ENCODE data around the gene CYP2A13. TPM values are rescaled to one million over a fixed set of nuclear protein-coding genes. Genes with fewer than 3 reads are reported as not detected.
A peak's percentile ranks its signal among the peaks of the same experiment; 100 is the strongest.
"Not testable (repeated sequence)": the region's sequence is repeated elsewhere in the genome, so short reads cannot be mapped to it uniquely, and the experiment has no call there.

CYP2A13 gene
- polyA plus RNA-seq, 6 donors from 2014 or later: not detected

DNA sequence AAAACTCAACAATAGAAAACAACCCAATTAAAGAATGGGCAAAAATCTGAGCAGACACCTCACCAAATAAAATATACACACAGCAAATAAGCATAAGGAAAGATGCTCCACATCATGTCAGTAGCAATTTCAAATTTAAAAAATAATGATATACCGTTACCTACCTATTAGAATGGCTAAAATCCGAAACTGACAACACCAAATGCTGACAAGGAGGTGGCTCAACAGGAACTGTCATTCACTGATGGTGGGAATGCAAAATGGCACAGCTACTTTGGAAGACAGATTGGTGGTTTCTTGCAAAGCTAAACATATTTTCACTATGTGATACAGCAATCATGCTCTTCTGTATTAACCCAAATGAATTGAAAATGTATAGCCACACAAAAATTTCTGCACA, 9.1 kb downstream of the CYP2A13 start:
- no peak overlapping the region for H3K4me3 Mint-ChIP-seq
- peaks cover 8 to 38% (median 25%) of the 10 kb centered on the region in 7 donors for H3K9me3 Mint-ChIP-seq
- H3K4me1 Mint-ChIP-seq: no peaks in the 10 kb centered on the region
- ATAC-seq (ENCODE audit: low read depth in 2 of 2) (no peak), DNase-seq (no peak)
- H3K27ac Mint-ChIP-seq: no peak overlapping the region
- peaks cover 38 to 62% (median 47%) of the 10 kb centered on the region in 3 donors for H3K27me3 Mint-ChIP-seq
- H3K36me3 Mint-ChIP-seq: peaks cover 7 to 22% of the 10 kb centered on the region in 2 donors

- ATAC-seq (ENCODE audit: low read depth in 2 of 2) (no peak), DNase-seq (no peak)
- Mint-ChIP-seq H3K4me3 (no peak overlapping the region), H3K27ac (no peak overlapping the region), H3K4me1 (no peaks in the 10 kb centered on the region), H3K27me3 (peaks cover 33 to 47% (median 35%) of the 10 kb centered on the region in 3 donors), H3K36me3 (peaks cover 7 to 25% of the 10 kb centered on the region in 2 donors), H3K9me3 (peaks cover 10 to 42% (median 29%) of the 10 kb centered on the region in 7 donors)
Measured at GRCh38 chr19:41098762-41099161, 10.5 kb downstream of the CYP2A13 start.

- H3K27ac Mint-ChIP-seq; DNase-seq; H3K4me3 Mint-ChIP-seq; ATAC-seq (ENCODE audit: low read depth in 2 of 2); H3K4me1 Mint-ChIP-seq: not testable (repeated sequence)
- peaks cover 14 to 51% (median 36%) of the 10 kb centered on the region in 7 donors for H3K9me3 Mint-ChIP-seq
- peaks cover under 1 to 25% of the 10 kb centered on the region in 2 donors for H3K36me3 Mint-ChIP-seq
- peaks cover 19 to 29% (median 19%) of the 10 kb centered on the region in 3 donors for H3K27me3 Mint-ChIP-seq
Measured at GRCh38 chr19:41102210-41102609, 14.0 kb downstream of the CYP2A13 start.

DNA sequence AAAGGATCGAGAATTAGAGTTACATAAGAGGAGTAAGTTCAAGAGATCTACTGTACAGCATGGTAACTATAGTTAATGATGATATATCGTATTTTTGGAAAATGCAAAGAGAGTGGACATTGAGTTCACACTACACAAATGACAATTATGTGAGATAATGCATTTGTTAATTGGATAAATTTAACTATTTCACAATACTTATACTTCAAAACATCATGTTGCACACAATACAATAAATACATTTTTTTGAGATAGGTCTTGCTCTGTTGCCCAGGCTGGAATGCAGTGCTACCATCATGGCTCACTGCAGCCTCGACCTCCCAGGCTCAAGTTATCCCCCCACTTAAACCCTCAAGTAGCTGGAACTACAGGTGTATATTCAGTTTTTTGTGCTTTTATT, 17.9 kb downstream of the CYP2A13 start:
- Mint-ChIP-seq H3K27ac (no peak overlapping the region), H3K9me3 (peaks cover 4 to 36% (median 23%) of the 10 kb centered on the region in 7 donors), H3K4me3 (no peak overlapping the region), H3K4me1 (no peaks in the 10 kb centered on the region), H3K27me3 (peaks cover 0 to 19% (median 12%) of the 10 kb centered on the region in 3 donors), H3K36me3 (peaks cover 0 to 14% of the 10 kb centered on the region in 2 donors)
- ATAC-seq (ENCODE audit: low read depth in 2 of 2): no peak
- no peak for DNase-seq

DNA sequence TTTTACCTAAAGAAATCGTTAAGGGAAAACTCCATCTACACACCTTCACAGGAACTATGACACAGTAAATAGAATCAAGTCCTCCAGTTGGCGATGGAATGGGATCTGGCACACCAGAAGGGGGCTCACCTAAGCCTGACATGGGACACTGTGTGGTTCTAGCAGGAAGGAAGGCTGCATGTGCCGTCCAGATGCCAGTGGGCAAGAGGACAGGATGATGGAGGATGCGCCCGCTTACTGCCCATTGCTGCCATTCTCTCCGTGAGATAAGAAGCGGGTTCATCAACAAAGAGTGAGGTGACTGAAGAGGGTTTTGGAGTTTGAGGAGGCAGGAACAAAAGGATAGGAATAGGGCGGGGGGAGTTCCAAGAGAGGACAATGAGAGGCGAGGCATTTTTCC, 23.0 kb downstream of the CYP2A13 start:
- Mint-ChIP-seq H3K27me3 (peaks cover 20 to 27% (median 24%) of the 10 kb centered on the region in 3 donors), H3K4me3 (no peak overlapping the region), H3K9me3 (peaks cover 0 to 2% (median 0%) of the 10 kb centered on the region in 7 donors), H3K4me1 (no peaks in the 10 kb centered on the region), H3K36me3 (no peaks in the 10 kb centered on the region), H3K27ac (peak overlapping the region in 1 of 6 donors; percentile 5)
- ATAC-seq (ENCODE audit: low read depth in 2 of 2): no peak
- no peak for DNase-seq

GRCh38 chr19:41111750-41112295, 23.6 kb downstream of the CYP2A13 start:
- no peak for DNase-seq
- Mint-ChIP-seq H3K4me1 (peaks cover 0 to 1% (median 0%) of the 10 kb centered on the region in 3 donors), H3K9me3 (no peaks in the 10 kb centered on the region), H3K27ac (no peak overlapping the region), H3K4me3 (peak overlapping the region in 1 of 8 donors; percentile 37), H3K36me3 (no peaks in the 10 kb centered on the region), H3K27me3 (peaks cover 25 to 32% (median 27%) of the 10 kb centered on the region in 3 donors)
- no peak for ATAC-seq (ENCODE audit: low read depth in 2 of 2)

GRCh38 chr19:41112728-41113290, 24.6 kb downstream of the CYP2A13 start:
- Mint-ChIP-seq H3K9me3 (peaks cover 0 to 4% (median 0%) of the 10 kb centered on the region in 7 donors), H3K4me3 (no peak overlapping the region), H3K36me3 (peaks cover 0 to 8% of the 10 kb centered on the region in 2 donors), H3K27ac (no peak overlapping the region), H3K27me3 (peaks cover 28 to 42% (median 35%) of the 10 kb centered on the region in 3 donors), H3K4me1 (peaks cover 0 to 3% (median 2%) of the 10 kb centered on the region in 3 donors)
- ATAC-seq (ENCODE audit: low read depth in 2 of 2): no peak
- no peak for DNase-seq

- Mint-ChIP-seq H3K27ac (peak within 1 kb of the TSS in 2 of 6 donors; percentile 6 to 85), H3K4me3 (no peak within 1 kb of the TSS), H3K4me1 (peaks cover 0 to 3% (median 2%) of the 10 kb centered on the region in 3 donors), H3K9me3 (peaks cover 0 to 4% (median 0%) of the 10 kb centered on the region in 7 donors), H3K36me3 (peaks cover 0 to 8% of the 10 kb centered on the region in 2 donors), H3K27me3 (peaks cover 33 to 48% (median 39%) of the 10 kb centered on the region in 3 donors)
- ATAC-seq (ENCODE audit: low read depth in 2 of 2) (no peak), DNase-seq (no peak)
Measured at GRCh38 chr19:41114132-41114531, 25.9 kb downstream of the CYP2A13 start, which contains the start of gene CYP2F1. TSS of gene CYP2F1 (plus strand) at chr19:41114432. CDS start at chr19:41116189, 1,757 bp downstream.

DNA sequence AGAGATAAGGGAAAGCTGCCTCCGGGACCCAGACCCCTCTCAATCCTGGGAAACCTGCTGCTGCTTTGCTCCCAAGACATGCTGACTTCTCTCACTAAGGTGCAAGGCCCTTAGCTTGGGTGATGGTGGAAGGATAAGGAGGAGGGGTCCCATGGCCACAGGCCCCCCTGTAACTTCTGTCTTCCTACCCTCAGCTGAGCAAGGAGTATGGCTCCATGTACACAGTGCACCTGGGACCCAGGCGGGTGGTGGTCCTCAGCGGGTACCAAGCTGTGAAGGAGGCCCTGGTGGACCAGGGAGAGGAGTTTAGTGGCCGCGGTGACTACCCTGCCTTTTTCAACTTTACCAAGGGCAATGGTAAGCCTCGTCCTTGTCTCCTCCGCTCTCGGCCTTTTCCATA, 28.0 kb downstream of the CYP2A13 start:
- Mint-ChIP-seq H3K9me3 (peaks cover 0 to 4% (median 0%) of the 10 kb centered on the region in 7 donors), H3K36me3 (peaks cover 0 to 8% of the 10 kb centered on the region in 2 donors), H3K27ac (no peak overlapping the region), H3K27me3 (peaks cover 30 to 53% (median 44%) of the 10 kb centered on the region in 3 donors), H3K4me3 (no peak overlapping the region), H3K4me1 (peaks cover 7 to 13% (median 10%) of the 10 kb centered on the region in 3 donors)
- ATAC-seq (ENCODE audit: low read depth in 2 of 2) (no peak), DNase-seq (no peak)

- peak; percentile 37 for DNase-seq
- peaks cover 12 to 39% (median 29%) of the 10 kb centered on the region in 3 donors for H3K27me3 Mint-ChIP-seq
- peak overlapping the region in 5 of 6 donors; percentile 36 to 92 (median 71) for H3K27ac Mint-ChIP-seq
- peaks cover 10 to 19% (median 15%) of the 10 kb centered on the region in 3 donors for H3K4me1 Mint-ChIP-seq
- not testable (repeated sequence) for H3K36me3 Mint-ChIP-seq, H3K9me3 Mint-ChIP-seq
- peak overlapping the region in 5 of 8 donors; percentile 20 to 59 (median 29) for H3K4me3 Mint-ChIP-seq
- ATAC-seq (ENCODE audit: low read depth in 2 of 2): peak; percentile 80 to 82
Measured at GRCh38 chr19:41120929-41121911, 33.0 kb downstream of the CYP2A13 start.

DNA sequence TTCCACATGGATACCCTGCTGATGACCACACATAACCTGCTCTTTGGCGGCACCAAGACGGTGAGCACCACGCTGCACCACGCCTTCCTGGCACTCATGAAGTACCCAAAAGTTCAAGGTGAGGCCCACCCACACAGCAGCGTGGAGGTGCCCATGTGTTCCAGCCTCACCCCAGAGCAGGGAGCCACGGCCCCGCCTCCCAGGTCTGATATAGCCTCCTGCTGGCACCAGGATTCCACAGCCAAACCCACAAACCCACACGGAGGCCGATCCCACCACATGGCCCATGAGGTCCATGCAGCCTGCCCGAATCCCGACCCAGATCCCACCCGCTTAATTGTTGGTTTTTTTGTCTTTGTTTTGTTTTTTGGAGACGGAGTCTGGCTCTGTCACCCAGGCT, 34.6 kb downstream of the CYP2A13 start:
- H3K36me3 Mint-ChIP-seq; ATAC-seq (ENCODE audit: low read depth in 2 of 2); DNase-seq; H3K27ac Mint-ChIP-seq; H3K9me3 Mint-ChIP-seq: not testable (repeated sequence)
- H3K27me3 Mint-ChIP-seq: peaks cover 8 to 28% (median 19%) of the 10 kb centered on the region in 3 donors
- peak overlapping the region in 1 of 8 donors; percentile 44 for H3K4me3 Mint-ChIP-seq
- peaks cover 16 to 20% (median 17%) of the 10 kb centered on the region in 3 donors for H3K4me1 Mint-ChIP-seq

- H3K4me3 Mint-ChIP-seq: peak overlapping the region in 2 of 8 donors; percentile 39 to 42
Measured at GRCh38 chr19:41123716-41124294, 35.6 kb downstream of the CYP2A13 start.

More at GRCh38 chr19:41123716-41124294, 35.6 kb downstream of the CYP2A13 start:
- Mint-ChIP-seq H3K27me3 (peaks cover 4 to 32% (median 26%) of the 10 kb centered on the region in 3 donors), H3K4me1 (peaks cover 20 to 26% (median 21%) of the 10 kb centered on the region in 3 donors), H3K27ac (peak overlapping the region in 1 of 6 donors; percentile 56), H3K9me3 (peaks cover 0 to 3% (median 0%) of the 10 kb centered on the region in 7 donors), H3K36me3 (no peaks in the 10 kb centered on the region)
- no peak for DNase-seq
- no peak for ATAC-seq (ENCODE audit: low read depth in 2 of 2)

Measured in naive B cell (primary cell).